GM18505 (cell line): Measurements from ENCODE around the gene ENO1.
"Not testable (repeated sequence)": the region's sequence is repeated elsewhere in the genome, so short reads cannot be mapped to it uniquely, and the experiment has no call there.

ENCODE experiments used
- ATAC-seq: cut with Tn5 transposase; IDR thresholded peaks from one replicate; pipeline ENCODE4 v1.9.1; 2021; ENCODE audit not compliant: unreplicated experiment
- POLR2A ChIP-seq: IDR thresholded peaks from 4 replicates; pipeline ENCODE4 v1.6.1; 2011; ENCODE audit warnings: borderline replicate concordance; ENCODE audit not compliant: insufficient read depth, insufficient read length; ENCODE audit errors: extremely low read depth

The ENO1 gene

GRCh38 chr1:8905582-8906191 is 27.2 kb upstream of the ENO1 start:
- no peak for ATAC-seq
- TF ChIP-seq POLR2A: no peak

DNA sequence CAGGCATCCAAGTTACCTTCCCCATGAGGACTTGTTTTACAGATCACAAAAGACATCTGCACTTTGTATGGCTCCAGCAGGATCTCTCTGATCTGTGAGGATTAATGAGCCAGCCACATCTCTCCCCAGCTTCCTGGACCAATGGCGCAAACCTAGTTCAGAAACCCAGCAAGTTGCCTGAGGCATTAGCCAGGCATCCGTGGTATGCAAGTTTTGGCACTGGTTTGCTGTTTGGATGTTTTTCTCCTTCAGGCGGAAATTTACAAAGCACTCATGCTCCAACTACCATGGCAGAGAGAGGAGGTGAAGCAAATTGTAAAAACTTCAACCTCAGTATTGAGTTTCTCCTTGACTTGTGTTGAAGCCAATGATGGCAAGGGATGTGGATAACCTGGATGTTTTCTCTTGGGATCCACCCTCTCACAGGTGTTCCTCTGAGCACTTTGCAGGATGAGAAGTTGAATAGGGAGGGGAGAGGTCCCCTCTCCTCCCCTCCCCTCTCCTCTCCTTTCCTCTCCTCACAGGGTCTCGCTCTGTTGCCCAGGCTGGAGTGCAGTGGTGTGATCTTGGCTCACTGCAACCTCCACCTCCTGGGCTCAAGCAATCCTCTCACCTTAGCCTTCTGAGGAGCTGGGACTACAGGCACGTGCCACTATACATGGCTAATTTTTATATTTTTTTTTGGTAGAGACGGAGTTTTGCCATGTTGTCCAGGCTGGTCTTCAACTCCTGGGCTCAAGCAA is 25.6 kb upstream of the ENO1 start:
- TF ChIP-seq POLR2A: no peak
- no peak for ATAC-seq

GRCh38 chr1:8903410-8903809 is 24.9 kb upstream of the ENO1 start:
- no peak for TF ChIP-seq POLR2A

DNA sequence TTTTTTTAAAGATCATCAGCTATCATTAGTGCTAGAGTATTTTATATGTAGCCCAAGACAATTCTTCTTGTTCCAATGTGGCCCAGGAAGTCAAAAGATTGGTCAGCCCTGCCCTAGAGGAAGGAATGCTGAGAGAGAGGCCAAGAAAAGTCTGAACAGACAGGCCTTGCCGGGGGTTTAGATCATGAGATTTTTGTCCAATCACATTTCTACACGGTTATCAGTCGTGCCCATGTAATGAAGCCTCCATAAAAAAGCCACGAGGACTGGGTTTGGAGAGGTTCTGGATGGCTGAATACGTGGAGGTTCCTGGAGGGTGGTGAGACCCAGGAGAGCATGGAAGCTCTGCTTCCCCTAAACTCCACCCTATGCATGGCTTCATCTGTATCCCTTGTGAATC is 24.3 kb upstream of the ENO1 start:
- TF ChIP-seq POLR2A: no peak
- no peak for ATAC-seq

More at GRCh38 chr1:8903410-8903809, 24.9 kb upstream of the ENO1 start:
- no peak for ATAC-seq

- not testable (repeated sequence) for ATAC-seq
Measured at GRCh38 chr1:8900684-8901083, 22.2 kb upstream of the ENO1 start.

DNA sequence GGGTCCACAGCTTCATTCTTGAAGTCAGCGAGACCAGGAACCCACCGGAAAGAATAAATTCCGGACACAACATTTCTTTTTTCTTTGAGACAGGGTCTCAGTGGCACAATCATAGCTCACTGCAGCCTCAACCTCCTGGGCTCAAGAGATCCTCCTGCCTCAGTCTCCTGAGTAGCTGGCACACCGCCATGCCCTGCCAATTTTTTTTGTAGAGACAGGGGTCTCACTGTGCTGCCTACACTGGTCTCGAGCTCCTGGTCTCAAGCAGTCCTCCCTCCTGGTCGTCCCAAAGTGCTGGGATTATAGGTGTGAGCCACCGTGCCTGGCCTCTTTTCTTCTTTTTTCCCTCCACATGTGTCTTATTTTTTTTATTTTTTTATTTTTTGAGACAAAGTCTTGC is 20.6 kb upstream of the ENO1 start:
- ATAC-seq: no peak
- TF ChIP-seq POLR2A: no peak

DNA sequence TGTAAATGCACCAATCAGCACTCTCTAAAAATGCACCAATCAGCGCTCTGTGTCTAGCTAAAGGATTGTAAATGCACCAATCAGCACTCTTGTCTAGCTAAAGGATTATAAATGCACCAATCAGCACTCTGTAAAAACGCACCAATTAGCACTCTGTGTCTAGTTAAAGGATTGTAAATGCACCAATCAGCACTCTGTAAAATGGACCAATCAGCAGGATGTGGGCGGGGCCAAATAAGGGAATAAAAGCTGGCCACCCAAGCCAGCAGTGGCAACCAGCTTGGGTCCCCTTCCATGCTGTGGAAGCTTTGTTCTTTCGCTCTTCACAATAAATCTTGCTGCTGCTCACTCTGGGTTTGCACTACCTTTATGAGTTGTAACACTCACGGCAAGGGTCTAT is 19.9 kb upstream of the ENO1 start:
- not testable (repeated sequence) for ATAC-seq

GRCh38 chr1:8897505-8897904 is 19.0 kb upstream of the ENO1 start:
- ATAC-seq: not testable (repeated sequence)

- ATAC-seq: not testable (repeated sequence)
Measured at GRCh38 chr1:8896775-8897174, 18.3 kb upstream of the ENO1 start.

GRCh38 chr1:8892026-8892425 is 13.5 kb upstream of the ENO1 start:
- no peak for TF ChIP-seq POLR2A
- ATAC-seq: no peak

DNA sequence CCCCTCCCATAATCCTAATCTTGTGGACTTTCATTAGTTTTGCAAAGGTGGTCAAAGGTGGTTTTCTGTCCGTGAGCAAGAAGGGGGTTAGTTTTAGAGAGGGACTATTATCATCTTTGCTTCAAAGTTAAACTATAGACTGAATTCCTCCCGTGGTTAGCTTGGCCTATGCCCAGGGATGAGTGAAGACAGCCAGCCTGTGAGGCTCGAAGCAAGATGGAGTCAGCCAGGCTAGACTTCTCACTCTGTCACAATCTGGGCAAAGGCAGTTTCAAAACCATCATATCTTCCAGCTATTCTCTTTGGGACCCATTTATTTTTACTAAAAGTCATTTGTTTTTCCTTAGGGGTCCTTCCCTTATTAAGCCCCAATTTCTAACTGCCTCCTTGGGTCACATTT is 12.9 kb upstream of the ENO1 start:
- no peak for TF ChIP-seq POLR2A
- no peak for ATAC-seq

GRCh38 chr1:8889925-8890785 is 11.7 kb upstream of the ENO1 start:
- TF ChIP-seq POLR2A: no peak
- ATAC-seq: no peak

GRCh38 chr1:8889103-8889846 is 10.8 kb upstream of the ENO1 start:
- no peak for TF ChIP-seq POLR2A
- no peak for ATAC-seq
